HEK293 (cell line): ENCODE results near the gene KCTD2.
A peak's percentile ranks its signal among the peaks of the same experiment; 100 is the strongest.

ENCODE experiments used
- CTCF ChIA-PET: fragments of 350-600 bp; formaldehyde crosslinking; extraction: SDS; loops from one replicate; lab custom pipeline; 2021; ENCODE audit warnings: antibody characterized with exemption; lab: Yijun Ruan, JAX
- POLR2A ChIA-PET: fragments of 300-600 bp; formaldehyde crosslinking; extraction: SDS; loops from one replicate; lab custom pipeline; 2020; ENCODE audit warnings: antibody characterized with exemption, inconsistent platforms; lab: Yijun Ruan, JAX
- H3K27ac ChIP-seq: fragments of 200-500 bp; sonication (Bioruptor generic); 2 replicates; pipeline ENCODE4 v1.5.1; 2014; ENCODE audit warnings: low read depth, low read length, control low read depth, inconsistent platforms; ENCODE audit errors: extremely low read depth
- H3K36me3 ChIP-seq, 2 experiments: fragments of 200-500 bp in 1 of 2; sonication (Bioruptor generic) in 1 of 2; 1 replicate in 1 of 2; 2 replicates in 1 of 2; pipeline ENCODE4 v1.5.1; 2014 to 2017; ENCODE audit warnings: inconsistent platforms in 2 of 2, low read length in 2 of 2; ENCODE audit not compliant: control insufficient read depth in 2 of 2, insufficient read depth in 1 of 2
- H3K4me1 ChIP-seq: fragments of 200-500 bp; sonication (Bioruptor generic); 2 replicates; pipeline ENCODE4 v1.5.1; 2014; ENCODE audit warnings: mild to moderate bottlenecking, low read length, inconsistent platforms; ENCODE audit not compliant: control insufficient read depth, insufficient read depth
- H3K4me3 ChIP-seq: 2 replicates; pipeline ENCODE4 v1.5.1; 2011; ENCODE audit warnings: low read depth, mild to moderate bottlenecking, control low read depth, low read length, moderate library complexity
- H3K9me3 ChIP-seq: fragments of 200-500 bp; sonication (Bioruptor generic); 2 replicates; pipeline ENCODE4 v1.5.1; 2014; ENCODE audit warnings: low read depth, low read length, inconsistent platforms; ENCODE audit not compliant: control insufficient read depth, insufficient read depth
- EGR2 ChIP-seq: fragments of 450-650 bp; formaldehyde crosslinking; IDR thresholded peaks from 2 replicates; pipeline ENCODE4 v1.5.1; 2016; ENCODE audit warnings: low read depth, missing biosample characterization, missing genetic modification characterization
- GFI1B ChIP-seq: fragments of 450-650 bp; formaldehyde crosslinking; IDR thresholded peaks from 2 replicates; pipeline ENCODE4 v1.5.1; 2016; ENCODE audit warnings: missing biosample characterization, missing genetic modification characterization
- GLIS1 ChIP-seq: fragments of 450-650 bp; formaldehyde crosslinking; IDR thresholded peaks from 2 replicates; pipeline ENCODE4 v1.5.1; 2016; ENCODE audit warnings: missing biosample characterization, missing genetic modification characterization
- KLF1 ChIP-seq: fragments of 450-650 bp; formaldehyde crosslinking; IDR thresholded peaks from 2 replicates; pipeline ENCODE4 v1.5.1; 2016; ENCODE audit warnings: missing biosample characterization, missing genetic modification characterization
- KLF16 ChIP-seq: fragments of 450-650 bp; formaldehyde crosslinking; IDR thresholded peaks from 2 replicates; pipeline ENCODE4 v1.5.1; 2017; ENCODE audit warnings: missing biosample characterization, missing genetic modification characterization
- KLF9 ChIP-seq: fragments of 450-650 bp; formaldehyde crosslinking; IDR thresholded peaks from 2 replicates; pipeline ENCODE4 v1.5.1; 2016; ENCODE audit warnings: missing biosample characterization, missing genetic modification characterization, low read depth
- PRDM1 ChIP-seq: fragments of 450-650 bp; formaldehyde crosslinking; IDR thresholded peaks from 2 replicates; pipeline ENCODE4; 2016; ENCODE audit warnings: missing biosample characterization, missing genetic modification characterization
- SP3 ChIP-seq: fragments of 450-650 bp; formaldehyde crosslinking; IDR thresholded peaks from 2 replicates; pipeline ENCODE4 v1.5.1; 2016; ENCODE audit warnings: missing biosample characterization, missing genetic modification characterization
- YY2 ChIP-seq: fragments of 450-650 bp; formaldehyde crosslinking; IDR thresholded peaks from 2 replicates; pipeline ENCODE4 v1.5.1; 2016; ENCODE audit warnings: missing biosample characterization, missing genetic modification characterization
- ZBTB48 ChIP-seq: fragments of 450-650 bp; formaldehyde crosslinking; IDR thresholded peaks from 2 replicates; pipeline ENCODE4 v1.5.1; 2016; ENCODE audit warnings: missing biosample characterization, missing genetic modification characterization
- ZBTB8A ChIP-seq: fragments of 450-650 bp; formaldehyde crosslinking; IDR thresholded peaks from 2 replicates; pipeline ENCODE4 v1.5.1; 2016; ENCODE audit warnings: missing biosample characterization, missing genetic modification characterization
- ZFHX2 ChIP-seq: fragments of 450-650 bp; formaldehyde crosslinking; conservative IDR thresholded peaks from 2 replicates; pipeline ENCODE4 v1.5.1; 2016; ENCODE audit warnings: missing biosample characterization, missing genetic modification characterization
- ZNF521 ChIP-seq: fragments of 450-650 bp; formaldehyde crosslinking; IDR thresholded peaks from 2 replicates; pipeline ENCODE4 v1.5.1; 2017; ENCODE audit warnings: missing biosample characterization, mild to moderate bottlenecking, missing genetic modification characterization
- ZNF548 ChIP-seq: fragments of 450-650 bp; formaldehyde crosslinking; IDR thresholded peaks from 2 replicates; pipeline ENCODE4 v1.5.1; 2016; ENCODE audit warnings: missing biosample characterization, missing genetic modification characterization
- ZNF600 ChIP-seq: fragments of 450-650 bp; formaldehyde crosslinking; IDR thresholded peaks from 2 replicates; pipeline ENCODE4 v1.5.1; 2016; ENCODE audit warnings: missing biosample characterization, missing genetic modification characterization
- ZNF629 ChIP-seq: fragments of 450-650 bp; formaldehyde crosslinking; IDR thresholded peaks from 2 replicates; pipeline ENCODE4 v1.5.1; 2017; ENCODE audit warnings: missing biosample characterization, missing genetic modification characterization
- ZNF776 ChIP-seq: fragments of 450-650 bp; formaldehyde crosslinking; IDR thresholded peaks from 2 replicates; pipeline ENCODE4 v1.5.0; 2017; ENCODE audit warnings: missing biosample characterization, missing genetic modification characterization, borderline replicate concordance
- TF ChIP-seq, protein P1 (sequence below): fragments of 450-650 bp; formaldehyde crosslinking; optimal IDR thresholded peaks from 2 replicates; pipeline ENCODE3; 2016; ENCODE audit warnings: missing biosample characterization, mild to moderate bottlenecking, missing genetic modification characterization
- TF ChIP-seq, protein P2 (sequence below): fragments of 450-650 bp; formaldehyde crosslinking; conservative IDR thresholded peaks from 2 replicates; pipeline ENCODE4 v1.5.1; 2016; ENCODE audit warnings: low read depth, missing biosample characterization, missing genetic modification characterization
- TF ChIP-seq, protein P3 (sequence below): fragments of 450-650 bp; formaldehyde crosslinking; IDR thresholded peaks from 2 replicates; pipeline ENCODE4 v1.5.1; 2016; ENCODE audit warnings: missing biosample characterization, missing genetic modification characterization
- TF ChIP-seq, protein P4 (sequence below): fragments of 450-650 bp; formaldehyde crosslinking; IDR thresholded peaks from 2 replicates; pipeline ENCODE4 v1.5.1; 2016; ENCODE audit warnings: missing biosample characterization, missing genetic modification characterization
- TF ChIP-seq, protein P5 (sequence below): fragments of 450-650 bp; formaldehyde crosslinking; IDR thresholded peaks from 2 replicates; pipeline ENCODE4 v1.5.1; 2016; ENCODE audit warnings: missing biosample characterization, missing genetic modification characterization

KCTD2 gene

DNA sequence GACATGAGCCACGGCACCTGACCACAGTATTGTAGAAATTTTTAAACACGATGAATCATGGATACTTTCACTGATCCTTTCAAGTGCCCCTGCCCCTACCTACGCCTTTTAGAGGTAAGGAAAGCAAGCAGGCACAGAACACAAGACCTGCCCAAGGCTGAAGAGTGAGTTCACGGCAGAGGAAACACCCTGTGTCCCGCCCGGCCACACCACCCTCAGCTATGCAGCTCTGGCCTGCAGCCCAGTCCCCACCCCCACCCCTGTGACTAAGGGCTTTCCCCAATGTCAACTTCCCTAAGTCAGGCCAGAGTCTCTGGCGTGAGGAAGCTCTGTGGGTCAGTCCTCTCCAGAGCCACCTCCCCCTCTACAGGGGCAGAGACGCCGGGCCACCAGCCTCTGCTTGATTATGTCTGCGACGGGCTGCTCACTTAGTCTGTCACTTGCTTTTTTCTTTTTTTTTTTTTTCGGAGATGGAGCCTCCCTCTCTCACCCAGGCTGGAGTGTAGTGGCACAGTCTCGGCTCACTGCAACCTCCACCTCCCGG is 49.1 kb downstream of the KCTD2 start:
- no peaks in the 10 kb centered on the region for H3K9me3 ChIP-seq
- no peak overlapping the region for H3K27ac ChIP-seq
- peaks cover under 1% of the 10 kb centered on the region; the same call in 1 of the 2 replicates for H3K4me1 ChIP-seq
- TF ChIP-seq, protein P1, sequence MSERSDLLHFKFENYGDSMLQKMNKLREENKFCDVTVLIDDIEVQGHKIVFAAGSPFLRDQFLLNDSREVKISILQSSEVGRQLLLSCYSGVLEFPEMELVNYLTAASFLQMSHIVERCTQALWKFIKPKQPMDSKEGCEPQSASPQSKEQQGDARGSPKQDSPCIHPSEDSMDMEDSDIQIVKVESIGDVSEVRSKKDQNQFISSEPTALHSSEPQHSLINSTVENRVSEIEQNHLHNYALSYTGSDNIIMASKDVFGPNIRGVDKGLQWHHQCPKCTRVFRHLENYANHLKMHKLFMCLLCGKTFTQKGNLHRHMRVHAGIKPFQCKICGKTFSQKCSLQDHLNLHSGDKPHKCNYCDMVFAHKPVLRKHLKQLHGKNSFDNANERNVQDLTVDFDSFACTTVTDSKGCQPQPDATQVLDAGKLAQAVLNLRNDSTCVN (tag by site-specific recombination), result peak; percentile 12
- TF ChIP-seq, protein P2, sequence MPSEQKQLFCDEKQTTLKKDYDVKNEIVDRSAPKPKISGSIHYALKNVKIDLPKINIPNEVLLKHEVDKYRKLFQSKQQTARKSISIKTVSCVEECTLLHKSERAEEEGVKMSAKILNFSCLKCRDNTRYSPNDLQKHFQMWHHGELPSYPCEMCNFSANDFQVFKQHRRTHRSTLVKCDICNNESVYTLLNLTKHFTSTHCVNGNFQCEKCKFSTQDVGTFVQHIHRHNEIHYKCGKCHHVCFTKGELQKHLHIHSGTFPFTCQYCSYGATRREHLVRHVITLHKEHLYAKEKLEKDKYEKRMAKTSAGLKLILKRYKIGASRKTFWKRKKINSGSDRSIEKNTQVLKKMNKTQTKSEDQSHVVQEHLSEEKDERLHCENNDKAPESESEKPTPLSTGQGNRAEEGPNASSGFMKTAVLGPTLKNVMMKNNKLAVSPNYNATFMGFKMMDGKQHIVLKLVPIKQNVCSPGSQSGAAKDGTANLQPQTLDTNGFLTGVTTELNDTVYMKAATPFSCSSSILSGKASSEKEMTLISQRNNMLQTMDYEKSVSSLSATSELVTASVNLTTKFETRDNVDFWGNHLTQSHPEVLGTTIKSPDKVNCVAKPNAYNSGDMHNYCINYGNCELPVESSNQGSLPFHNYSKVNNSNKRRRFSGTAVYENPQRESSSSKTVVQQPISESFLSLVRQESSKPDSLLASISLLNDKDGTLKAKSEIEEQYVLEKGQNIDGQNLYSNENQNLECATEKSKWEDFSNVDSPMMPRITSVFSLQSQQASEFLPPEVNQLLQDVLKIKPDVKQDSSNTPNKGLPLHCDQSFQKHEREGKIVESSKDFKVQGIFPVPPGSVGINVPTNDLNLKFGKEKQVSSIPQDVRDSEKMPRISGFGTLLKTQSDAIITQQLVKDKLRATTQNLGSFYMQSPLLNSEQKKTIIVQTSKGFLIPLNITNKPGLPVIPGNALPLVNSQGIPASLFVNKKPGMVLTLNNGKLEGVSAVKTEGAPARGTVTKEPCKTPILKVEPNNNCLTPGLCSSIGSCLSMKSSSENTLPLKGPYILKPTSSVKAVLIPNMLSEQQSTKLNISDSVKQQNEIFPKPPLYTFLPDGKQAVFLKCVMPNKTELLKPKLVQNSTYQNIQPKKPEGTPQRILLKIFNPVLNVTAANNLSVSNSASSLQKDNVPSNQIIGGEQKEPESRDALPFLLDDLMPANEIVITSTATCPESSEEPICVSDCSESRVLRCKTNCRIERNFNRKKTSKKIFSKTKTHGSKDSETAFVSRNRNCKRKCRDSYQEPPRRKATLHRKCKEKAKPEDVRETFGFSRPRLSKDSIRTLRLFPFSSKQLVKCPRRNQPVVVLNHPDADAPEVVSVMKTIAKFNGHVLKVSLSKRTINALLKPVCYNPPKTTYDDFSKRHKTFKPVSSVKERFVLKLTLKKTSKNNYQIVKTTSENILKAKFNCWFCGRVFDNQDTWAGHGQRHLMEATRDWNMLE (tag by site-specific recombination), result no peak
- peak; percentile 100 for TF ChIP-seq KLF1 (tag by site-specific recombination)
- TF ChIP-seq ZNF629, result 0 out of 2 replicates have a peak, but pooled peaks have one; percentile 38
- peak; percentile 58 for TF ChIP-seq EGR2 (tag by site-specific recombination)
- 0 out of 2 replicates have a peak, but pooled peaks have one; percentile 41 for TF ChIP-seq PRDM1 (tag by site-specific recombination)
- TF ChIP-seq GFI1B (tag by site-specific recombination), result no peak
- TF ChIP-seq ZNF521, result no peak
- TF ChIP-seq ZNF776, result no peak
- TF ChIP-seq ZBTB8A, result 0 out of 2 replicates have a peak, but pooled peaks have one; percentile 41
- TF ChIP-seq GLIS1 (tag by site-specific recombination), result 0 out of 2 replicates have a peak, but pooled peaks have one; percentile 15
- TF ChIP-seq, protein P3, sequence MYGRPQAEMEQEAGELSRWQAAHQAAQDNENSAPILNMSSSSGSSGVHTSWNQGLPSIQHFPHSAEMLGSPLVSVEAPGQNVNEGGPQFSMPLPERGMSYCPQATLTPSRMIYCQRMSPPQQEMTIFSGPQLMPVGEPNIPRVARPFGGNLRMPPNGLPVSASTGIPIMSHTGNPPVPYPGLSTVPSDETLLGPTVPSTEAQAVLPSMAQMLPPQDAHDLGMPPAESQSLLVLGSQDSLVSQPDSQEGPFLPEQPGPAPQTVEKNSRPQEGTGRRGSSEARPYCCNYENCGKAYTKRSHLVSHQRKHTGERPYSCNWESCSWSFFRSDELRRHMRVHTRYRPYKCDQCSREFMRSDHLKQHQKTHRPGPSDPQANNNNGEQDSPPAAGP (tag by site-specific recombination), result peak; percentile 88
- TF ChIP-seq ZNF548, result no peak
- no peak for TF ChIP-seq YY2
- peak; percentile 37; the same call in 1 of the 2 replicates for TF ChIP-seq SP3 (tag by site-specific recombination)
- TF ChIP-seq ZNF600, result peak; percentile 32; the same call in 1 of the 2 replicates
- TF ChIP-seq KLF9 (tag by site-specific recombination), result 0 out of 2 replicates have a peak, but pooled peaks have one; percentile 32
- TF ChIP-seq KLF16 (tag by site-specific recombination), result peak; percentile 43; the same call in 1 of the 2 replicates
- TF ChIP-seq, protein P4, sequence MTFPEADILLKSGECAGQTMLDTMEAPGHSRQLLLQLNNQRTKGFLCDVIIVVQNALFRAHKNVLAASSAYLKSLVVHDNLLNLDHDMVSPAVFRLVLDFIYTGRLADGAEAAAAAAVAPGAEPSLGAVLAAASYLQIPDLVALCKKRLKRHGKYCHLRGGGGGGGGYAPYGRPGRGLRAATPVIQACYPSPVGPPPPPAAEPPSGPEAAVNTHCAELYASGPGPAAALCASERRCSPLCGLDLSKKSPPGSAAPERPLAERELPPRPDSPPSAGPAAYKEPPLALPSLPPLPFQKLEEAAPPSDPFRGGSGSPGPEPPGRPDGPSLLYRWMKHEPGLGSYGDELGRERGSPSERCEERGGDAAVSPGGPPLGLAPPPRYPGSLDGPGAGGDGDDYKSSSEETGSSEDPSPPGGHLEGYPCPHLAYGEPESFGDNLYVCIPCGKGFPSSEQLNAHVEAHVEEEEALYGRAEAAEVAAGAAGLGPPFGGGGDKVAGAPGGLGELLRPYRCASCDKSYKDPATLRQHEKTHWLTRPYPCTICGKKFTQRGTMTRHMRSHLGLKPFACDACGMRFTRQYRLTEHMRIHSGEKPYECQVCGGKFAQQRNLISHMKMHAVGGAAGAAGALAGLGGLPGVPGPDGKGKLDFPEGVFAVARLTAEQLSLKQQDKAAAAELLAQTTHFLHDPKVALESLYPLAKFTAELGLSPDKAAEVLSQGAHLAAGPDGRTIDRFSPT (tag by site-specific recombination), result peak; percentile 33; the same call in 1 of the 2 replicates
- TF ChIP-seq, protein P5, sequence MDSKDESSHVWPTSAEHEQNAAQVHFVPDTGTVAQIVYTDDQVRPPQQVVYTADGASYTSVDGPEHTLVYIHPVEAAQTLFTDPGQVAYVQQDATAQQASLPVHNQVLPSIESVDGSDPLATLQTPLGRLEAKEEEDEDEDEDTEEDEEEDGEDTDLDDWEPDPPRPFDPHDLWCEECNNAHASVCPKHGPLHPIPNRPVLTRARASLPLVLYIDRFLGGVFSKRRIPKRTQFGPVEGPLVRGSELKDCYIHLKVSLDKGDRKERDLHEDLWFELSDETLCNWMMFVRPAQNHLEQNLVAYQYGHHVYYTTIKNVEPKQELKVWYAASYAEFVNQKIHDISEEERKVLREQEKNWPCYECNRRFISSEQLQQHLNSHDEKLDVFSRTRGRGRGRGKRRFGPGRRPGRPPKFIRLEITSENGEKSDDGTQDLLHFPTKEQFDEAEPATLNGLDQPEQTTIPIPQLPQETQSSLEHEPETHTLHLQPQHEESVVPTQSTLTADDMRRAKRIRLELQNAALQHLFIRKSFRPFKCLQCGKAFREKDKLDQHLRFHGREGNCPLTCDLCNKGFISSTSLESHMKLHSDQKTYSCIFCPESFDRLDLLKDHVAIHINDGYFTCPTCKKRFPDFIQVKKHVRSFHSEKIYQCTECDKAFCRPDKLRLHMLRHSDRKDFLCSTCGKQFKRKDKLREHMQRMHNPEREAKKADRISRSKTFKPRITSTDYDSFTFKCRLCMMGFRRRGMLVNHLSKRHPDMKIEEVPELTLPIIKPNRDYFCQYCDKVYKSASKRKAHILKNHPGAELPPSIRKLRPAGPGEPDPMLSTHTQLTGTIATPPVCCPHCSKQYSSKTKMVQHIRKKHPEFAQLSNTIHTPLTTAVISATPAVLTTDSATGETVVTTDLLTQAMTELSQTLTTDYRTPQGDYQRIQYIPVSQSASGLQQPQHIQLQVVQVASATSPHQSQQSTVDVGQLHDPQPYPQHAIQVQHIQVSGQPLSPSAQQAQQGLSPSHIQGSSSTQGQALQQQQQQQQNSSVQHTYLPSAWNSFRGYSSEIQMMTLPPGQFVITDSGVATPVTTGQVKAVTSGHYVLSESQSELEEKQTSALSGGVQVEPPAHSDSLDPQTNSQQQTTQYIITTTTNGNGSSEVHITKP (tag by site-specific recombination), result peak; percentile 64
- TF ChIP-seq ZFHX2, result peak; percentile 56
- peak; percentile 76 for TF ChIP-seq ZBTB48 (tag by site-specific recombination)
- TF ChIP-seq, all 188 proteins: peak for 16
- ChIA-PET CTCF (interaction anchor here (0.6 to 3.1 kb wide), 6 partner anchors 9 to 134 kb away, joined by 3 to 22 read pairs (median 4); no protein-coding TSS in a partner anchor), POLR2A (interaction anchor here (0.6 to 2.8 kb wide), 8 partner anchors 9 to 313 kb away, joined by 3 to 19 read pairs (median 5); partner anchors contain the start of genes ARMC7 and MRPL58)
- no peak overlapping the region for H3K4me3 ChIP-seq
- H3K36me3 ChIP-seq, result peaks cover 0 to 19% of the 10 kb centered on the region in 2 experiments; a peak in 1 of 3 replicates
